ENCODE measurements around the gene PRSS22. TPM values are rescaled to one million over a fixed set of nuclear protein-coding genes. Genes with fewer than 3 reads are reported as not detected.

Gene PRSS22
- total and polyA plus RNA-seq, 9 donors = 0.10 to 7.2 (median 1.2) TPM; not detected in 3

DNA sequence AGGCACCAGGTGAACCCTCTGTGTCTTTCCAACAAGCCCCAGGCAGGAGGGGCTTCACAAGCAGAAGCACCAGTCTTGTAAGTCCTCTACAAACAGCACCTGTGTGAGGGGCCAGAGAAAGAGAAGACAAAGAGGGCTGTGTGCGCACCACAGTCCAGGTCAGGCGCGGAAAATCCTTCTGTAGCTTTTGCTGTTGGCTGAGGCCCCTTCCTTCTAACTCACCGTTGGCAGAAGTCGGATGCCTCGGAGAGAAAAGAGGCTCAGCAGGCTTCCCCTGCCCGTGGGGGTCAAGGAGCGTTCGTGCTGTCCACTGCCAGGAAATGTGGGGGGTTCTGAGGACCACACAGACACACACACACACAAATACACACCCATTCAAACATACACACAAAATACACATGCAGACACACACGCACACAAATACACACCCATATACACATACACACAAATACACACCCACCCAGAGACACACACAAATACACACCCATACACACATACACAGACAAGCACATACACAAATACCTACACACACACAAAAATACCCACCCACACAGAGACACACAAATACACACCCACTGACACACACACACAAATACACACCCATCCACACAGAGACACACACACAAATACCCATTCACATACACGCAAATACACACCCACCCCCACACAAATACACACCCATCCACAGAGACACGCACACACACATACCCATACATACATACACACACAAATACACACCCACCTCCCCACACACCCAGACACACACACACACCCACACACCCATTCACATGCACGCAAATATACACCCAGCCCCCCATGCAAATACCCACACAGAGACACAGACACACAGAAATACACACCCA is 21.1 kb downstream of the PRSS22 start:
- DNase-seq = no peak
- TF ChIP-seq, protein P1, sequence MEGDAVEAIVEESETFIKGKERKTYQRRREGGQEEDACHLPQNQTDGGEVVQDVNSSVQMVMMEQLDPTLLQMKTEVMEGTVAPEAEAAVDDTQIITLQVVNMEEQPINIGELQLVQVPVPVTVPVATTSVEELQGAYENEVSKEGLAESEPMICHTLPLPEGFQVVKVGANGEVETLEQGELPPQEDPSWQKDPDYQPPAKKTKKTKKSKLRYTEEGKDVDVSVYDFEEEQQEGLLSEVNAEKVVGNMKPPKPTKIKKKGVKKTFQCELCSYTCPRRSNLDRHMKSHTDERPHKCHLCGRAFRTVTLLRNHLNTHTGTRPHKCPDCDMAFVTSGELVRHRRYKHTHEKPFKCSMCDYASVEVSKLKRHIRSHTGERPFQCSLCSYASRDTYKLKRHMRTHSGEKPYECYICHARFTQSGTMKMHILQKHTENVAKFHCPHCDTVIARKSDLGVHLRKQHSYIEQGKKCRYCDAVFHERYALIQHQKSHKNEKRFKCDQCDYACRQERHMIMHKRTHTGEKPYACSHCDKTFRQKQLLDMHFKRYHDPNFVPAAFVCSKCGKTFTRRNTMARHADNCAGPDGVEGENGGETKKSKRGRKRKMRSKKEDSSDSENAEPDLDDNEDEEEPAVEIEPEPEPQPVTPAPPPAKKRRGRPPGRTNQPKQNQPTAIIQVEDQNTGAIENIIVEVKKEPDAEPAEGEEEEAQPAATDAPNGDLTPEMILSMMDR (IDR thresholded peaks at IDR 0.05) = no peak
- TF ChIP-seq EP300 (IDR thresholded peaks at IDR 0.05) (no peak), POLR2A (IDR thresholded peaks at IDR 0.05) (no peak)
- peaks cover 2% of the 10 kb centered on the region for H3K4me1 ChIP-seq (ENCODE audit: insufficient read depth)
- H3K4me3 ChIP-seq = no peak overlapping the region
- H3K9me3 ChIP-seq = no peaks in the 10 kb centered on the region
- no peaks in the 10 kb centered on the region for H3K27me3 ChIP-seq
- no peaks in the 10 kb centered on the region for H3K36me3 ChIP-seq
- H3K27ac ChIP-seq = no peak overlapping the region
- WGBS, 3 donors = 46 to 53% (median 50%) methylated on average over 13 of the region's 13 CpGs
- intact Hi-C loops (cut with DNase I) = no loop called here

DNA sequence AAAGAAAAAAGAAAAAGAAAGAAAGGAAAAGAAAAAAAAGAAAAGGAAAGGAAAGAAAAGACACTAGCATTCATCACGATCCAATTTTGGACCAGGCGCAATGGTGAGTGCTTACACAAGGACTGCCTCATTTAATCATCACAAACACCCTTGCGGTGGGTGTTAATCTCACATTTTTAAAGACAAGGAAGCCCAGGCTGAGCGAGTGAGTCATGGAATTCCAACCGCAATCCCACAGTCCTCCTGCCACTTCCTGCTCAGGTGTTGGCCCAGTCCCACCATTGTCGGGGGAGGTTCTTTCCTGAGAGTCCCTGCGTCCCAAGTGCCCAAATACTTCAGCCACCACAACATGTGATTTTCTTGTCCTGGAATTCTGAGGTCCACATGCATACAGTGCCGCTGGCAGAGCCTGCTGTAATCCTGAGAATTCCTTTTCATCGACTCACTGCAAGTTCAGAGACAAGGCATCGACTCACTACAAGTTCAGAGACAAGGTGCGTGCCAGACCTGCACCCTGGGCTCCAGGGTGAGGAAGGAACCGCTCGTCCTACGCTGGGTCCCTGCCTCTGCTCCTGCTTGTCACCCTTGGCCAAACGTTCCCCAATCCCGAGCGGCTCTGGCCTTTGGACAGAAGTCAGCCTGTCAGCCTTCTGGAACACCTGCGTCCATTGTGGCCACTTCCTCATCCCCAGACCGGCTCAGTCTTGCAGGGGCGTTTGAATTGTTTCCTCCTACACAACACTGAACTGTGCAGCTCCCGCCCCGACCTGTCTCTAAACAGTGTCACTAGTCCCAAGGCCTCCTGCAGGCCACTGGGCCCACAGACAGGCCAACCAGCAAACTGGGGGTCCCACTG is 22.1 kb downstream of the PRSS22 start:
- WGBS, 3 donors = 32 to 43% (median 35%) methylated on average over 22 of the region's 22 CpGs
- intact Hi-C loops (cut with DNase I) = no loop called here
- no peak for DNase-seq
- H3K27me3 ChIP-seq = no peaks in the 10 kb centered on the region
- H3K27ac ChIP-seq = no peak overlapping the region
- TF ChIP-seq, protein P1 (IDR thresholded peaks at IDR 0.05) = no peak
- TF ChIP-seq POLR2A (IDR thresholded peaks at IDR 0.05) = no peak
- TF ChIP-seq EP300 (IDR thresholded peaks at IDR 0.05) = no peak
- no peaks in the 10 kb centered on the region for H3K4me1 ChIP-seq (ENCODE audit: insufficient read depth)
- H3K9me3 ChIP-seq = no peaks in the 10 kb centered on the region
- H3K4me3 ChIP-seq = no peak overlapping the region
- no peaks in the 10 kb centered on the region for H3K36me3 ChIP-seq

DNA sequence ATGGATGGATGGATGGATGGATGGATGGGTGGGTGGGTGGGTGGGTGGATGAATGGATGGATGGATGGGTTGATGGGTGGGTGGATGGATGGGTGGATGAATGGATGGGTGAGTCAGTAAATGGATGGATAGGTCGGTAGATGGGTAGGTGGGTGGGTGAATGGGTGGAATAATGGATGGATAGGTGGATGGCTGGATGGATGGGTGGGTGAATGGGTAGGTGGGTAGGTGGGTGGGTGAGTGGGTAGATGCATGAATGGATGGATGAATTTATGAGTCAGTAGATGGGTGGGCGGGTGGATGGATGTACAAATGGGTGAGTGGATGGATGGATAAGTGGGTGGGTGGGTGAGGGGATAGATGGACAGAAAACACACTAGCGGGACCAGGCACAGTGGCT is 23.0 kb downstream of the PRSS22 start:
- H3K27me3 ChIP-seq = no peaks in the 10 kb centered on the region
- H3K9me3 ChIP-seq = no peaks in the 10 kb centered on the region
- H3K4me1 ChIP-seq (ENCODE audit: insufficient read depth) = no peaks in the 10 kb centered on the region
- intact Hi-C loops (cut with DNase I) = no loop called here
- DNase-seq = no peak
- H3K27ac ChIP-seq = no peak overlapping the region
- H3K4me3 ChIP-seq = no peak overlapping the region
- TF ChIP-seq POLR2A (IDR thresholded peaks at IDR 0.05) (no peak), EP300 (IDR thresholded peaks at IDR 0.05) (no peak)
- TF ChIP-seq, protein P1 (IDR thresholded peaks at IDR 0.05) = no peak
- WGBS, 3 donors = 70 to 81% (median 80%) methylated on average over 3 of the region's 3 CpGs
- no peaks in the 10 kb centered on the region for H3K36me3 ChIP-seq

DNA sequence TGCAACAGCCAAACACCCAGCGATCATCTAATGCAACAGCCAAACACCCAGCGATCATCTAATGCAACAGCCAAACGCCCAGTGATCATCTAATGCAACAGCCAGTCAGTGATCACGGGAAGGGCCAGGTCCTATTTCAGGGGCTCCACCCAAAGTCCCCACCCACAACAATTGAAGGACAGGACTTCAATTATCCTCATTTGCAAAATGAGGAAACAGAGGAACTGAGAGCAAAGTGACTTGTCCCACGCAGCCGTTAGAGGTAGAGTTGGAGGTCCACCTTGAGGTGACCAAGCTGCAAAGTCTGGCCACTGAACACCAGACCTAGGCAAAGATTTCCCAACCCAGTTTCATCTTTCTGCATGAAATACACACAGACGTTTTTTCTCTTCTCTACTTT is 24.2 kb downstream of the PRSS22 start:
- H3K27me3 ChIP-seq = no peaks in the 10 kb centered on the region
- WGBS, 3 donors = 57 to 72% (median 68%) methylated on average over 7 of the region's 7 CpGs
- DNase-seq = no peak

More for the DNA sequence above, 24.2 kb downstream of the PRSS22 start:
- Histone ChIP-seq H3K27ac (no peak overlapping the region), H3K36me3 (no peaks in the 10 kb centered on the region), H3K9me3 (no peaks in the 10 kb centered on the region), H3K4me3 (no peak overlapping the region), H3K4me1 (ENCODE audit: insufficient read depth) (no peaks in the 10 kb centered on the region)
- intact Hi-C loops (cut with DNase I) = no loop called here
- TF ChIP-seq POLR2A (IDR thresholded peaks at IDR 0.05) (no peak), EP300 (IDR thresholded peaks at IDR 0.05) (no peak)
- TF ChIP-seq, protein P1 (IDR thresholded peaks at IDR 0.05) = no peak
